Activated gamma-delta T cell treated with anti-CD3 and anti-CD28 coated beads, Interleukin-2, amount 50 U/mL, for 16 hours (primary cell): ENCODE data around the gene CNTN5.

ENCODE experiments used
- DNase-seq: peaks from one replicate; pipeline ENCODE4 v3.0.0-alpha.2; 2020; ENCODE audit warnings: low read depth

Gene CNTN5

DNA sequence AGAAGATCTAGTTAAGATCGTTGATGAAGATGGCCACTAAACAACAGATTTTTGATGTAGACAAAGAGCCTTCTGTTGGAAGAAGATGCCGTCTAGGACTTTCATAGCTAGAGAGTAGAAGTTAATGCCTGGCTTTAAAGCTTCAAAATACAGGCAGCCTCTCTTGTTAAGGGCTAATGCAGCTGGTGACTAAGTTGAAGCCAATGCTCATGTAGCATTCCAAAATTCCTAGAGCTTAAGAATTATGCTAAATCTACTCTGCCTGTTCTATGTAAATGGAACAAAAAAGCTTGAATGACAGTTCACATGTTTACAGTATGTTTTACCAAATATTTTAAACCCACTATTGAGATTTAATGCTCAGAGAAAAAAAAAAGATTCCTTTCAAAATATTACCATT, 492.6 kb downstream of the CNTN5 start:
- DNase-seq = no peak

DNA sequence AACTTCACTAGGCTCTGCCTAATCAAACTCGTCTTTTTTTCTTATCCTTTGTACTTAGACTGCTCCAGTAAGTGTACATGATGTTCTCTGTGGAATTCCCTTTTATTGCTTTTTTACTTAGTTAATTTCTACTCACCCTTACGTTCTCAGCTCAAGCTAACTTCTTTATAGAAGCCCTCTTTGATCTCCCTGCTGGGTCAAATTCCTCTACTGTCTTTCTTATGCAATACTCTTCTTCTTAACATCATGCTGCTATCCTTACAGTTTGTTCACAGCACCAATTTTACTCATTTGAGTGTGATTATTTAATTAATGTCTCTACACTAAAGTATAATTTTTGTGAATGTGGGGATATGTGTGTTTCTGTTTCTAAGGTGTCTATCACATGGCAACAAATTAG, 498.3 kb downstream of the CNTN5 start:
- no peak for DNase-seq

DNA sequence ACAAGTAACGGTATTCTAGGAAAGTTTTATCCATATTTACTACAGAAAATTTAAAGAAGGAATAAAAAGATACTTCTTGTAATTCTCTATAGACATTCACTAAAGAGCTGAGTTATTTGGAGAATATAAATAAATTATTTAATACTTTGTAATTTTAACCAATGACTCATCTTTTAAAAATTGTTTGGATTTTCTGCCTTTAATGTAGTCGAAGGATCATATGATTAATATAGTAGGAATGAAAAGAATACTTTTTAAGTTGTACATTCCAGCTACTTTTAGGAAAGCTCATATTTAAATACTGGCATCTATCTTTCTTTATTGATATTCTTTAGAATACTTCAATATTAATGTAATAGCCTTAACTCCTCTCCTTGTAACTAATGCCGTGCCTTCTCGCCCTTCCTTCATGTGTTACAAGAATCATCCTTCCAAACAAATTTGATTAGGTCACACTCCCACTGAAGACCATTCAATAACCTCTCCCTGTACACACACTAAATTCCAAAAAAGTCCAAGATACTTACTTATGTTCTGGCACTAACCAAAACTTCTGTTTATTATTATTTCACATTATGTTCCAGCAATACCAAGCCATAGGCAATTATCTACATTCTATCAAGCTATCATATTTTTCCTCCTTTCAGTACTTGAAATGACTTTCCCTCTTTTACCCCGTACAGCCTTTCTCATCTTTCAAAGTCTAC, 501.9 kb downstream of the CNTN5 start:
- no peak for DNase-seq

DNA sequence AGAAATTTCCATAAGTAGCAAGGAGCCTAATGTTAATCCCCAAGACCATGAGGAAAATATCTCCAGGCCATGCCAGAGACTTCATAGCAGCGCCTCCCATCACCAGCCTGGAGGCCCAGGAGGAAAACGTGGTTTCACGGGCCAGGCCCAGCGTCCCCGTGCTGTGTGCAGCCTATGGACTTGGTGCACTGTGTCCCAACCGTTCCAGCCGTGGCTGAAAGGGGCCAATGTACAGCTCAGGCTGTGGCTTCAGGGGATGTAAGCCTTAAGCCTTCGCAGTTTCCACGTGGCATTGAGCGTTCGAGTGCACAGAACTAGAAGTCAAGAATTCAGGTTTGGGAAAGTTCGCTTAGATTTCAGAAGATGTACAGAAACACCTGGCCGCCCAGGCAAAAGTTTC, 510.7 kb downstream of the CNTN5 start:
- no peak for DNase-seq

DNA sequence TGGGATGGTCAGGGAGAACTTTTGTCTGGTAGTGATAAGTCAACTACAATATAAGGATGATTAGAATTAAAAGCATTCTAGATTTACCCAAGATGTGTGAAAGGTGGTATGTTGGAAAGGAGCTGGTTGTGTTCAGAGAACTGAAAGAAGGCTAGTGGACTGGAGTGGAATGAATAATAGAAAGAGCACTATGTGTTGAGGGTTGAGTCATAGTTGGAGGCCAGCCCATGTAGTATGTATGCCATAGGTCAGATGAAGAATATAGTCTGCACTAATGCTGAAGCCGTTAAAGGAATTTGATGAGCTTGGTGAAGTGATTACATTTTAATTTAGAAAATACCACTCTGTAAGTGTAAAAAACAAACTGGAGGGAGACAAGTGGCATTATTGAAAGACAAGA, 514.1 kb downstream of the CNTN5 start:
- DNase-seq = no peak

DNA sequence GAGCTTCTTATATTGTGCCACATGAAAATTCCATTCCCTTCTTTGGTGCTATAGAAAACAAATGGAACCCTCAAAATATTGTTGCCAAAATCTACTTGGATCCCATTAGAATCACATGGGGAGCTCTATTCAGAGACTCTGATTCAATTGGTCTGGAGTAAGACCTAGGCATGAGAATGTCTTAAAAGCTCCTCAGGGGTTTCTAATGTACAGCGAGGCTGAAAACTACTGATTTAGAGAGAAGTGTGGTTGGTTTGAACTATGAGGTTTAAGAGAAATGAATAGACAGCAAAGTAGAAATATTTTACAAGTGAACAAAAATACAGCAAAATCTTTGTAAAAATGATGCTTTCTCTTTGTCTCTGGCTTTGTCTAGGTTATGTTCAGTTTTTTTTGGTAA, 514.7 kb downstream of the CNTN5 start:
- DNase-seq = no peak

DNA sequence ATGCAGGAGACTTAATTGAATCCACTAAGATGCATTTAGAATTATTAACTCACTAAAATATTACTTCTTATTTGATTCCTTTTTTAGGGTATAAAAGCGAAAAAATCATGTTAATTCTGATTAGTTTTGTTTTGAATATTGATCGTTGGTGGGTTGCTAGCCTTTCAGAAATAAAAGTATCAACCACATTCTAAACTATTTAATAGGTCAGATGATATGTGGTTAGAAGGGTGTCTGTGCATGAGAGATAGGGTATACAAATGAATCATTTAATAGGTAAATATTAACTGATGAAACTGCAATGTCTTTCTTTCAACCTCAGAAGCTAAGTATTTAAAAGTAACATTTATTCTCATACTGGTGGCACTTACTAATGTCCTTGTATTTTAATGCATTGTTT, 515.1 kb downstream of the CNTN5 start:
- no peak for DNase-seq

DNA sequence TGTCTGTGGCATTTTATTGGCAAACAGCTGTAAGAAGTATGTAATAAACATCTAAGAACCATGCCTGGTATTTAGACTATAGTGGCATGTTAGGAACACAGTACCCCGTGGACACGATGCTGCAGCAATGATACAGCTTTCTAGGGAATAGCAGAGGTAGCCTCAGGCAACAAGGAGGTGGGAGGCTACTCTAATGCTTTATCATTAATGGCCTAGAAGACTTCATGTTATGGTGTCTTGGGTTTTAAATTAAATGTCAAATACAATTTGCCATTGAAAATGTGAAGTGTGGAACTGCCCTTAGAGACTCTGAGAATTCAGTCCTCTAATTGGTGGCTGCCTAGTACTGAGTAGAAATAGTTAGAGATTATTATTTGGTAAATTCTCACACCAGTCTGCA, 516.9 kb downstream of the CNTN5 start:
- no peak for DNase-seq

DNA sequence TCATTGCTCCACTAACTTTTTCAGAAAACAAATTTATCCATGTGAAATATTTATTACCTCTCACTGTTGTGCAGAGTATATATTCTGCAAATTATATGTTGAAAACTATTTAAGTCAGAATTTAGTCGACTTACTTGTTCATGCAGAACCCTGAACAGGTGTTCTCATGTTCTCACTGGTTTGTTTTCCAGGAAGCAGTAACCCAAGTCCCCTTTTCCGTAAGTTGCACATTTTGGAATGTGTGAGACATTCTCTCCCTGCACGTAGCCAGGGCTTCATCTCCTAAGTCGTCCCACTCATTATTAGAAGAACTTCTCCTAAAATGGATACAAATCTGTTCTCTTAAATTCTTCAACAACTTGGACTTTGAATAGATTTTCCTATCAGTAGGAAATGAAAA, 524.9 kb downstream of the CNTN5 start:
- DNase-seq = no peak

DNA sequence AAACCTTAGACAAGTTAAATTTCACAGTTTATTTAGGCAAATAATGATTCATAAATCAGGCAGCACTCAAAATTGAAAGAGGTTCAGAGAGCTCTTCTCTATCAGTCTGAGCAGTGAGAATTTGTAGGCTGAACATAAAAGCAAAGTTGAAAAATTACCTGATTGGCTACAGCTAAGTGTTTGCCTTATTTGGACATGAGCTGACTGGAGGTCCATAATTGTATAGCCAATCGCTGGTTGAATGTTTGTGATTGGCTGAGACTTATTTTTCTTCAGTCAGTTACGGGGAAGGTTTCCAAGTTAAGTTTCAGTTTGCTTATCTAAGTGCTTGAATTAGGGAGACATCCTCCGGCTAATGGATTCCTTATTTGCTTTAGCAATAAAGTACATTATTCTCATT, 527.5 kb downstream of the CNTN5 start:
- DNase-seq = no peak

DNA sequence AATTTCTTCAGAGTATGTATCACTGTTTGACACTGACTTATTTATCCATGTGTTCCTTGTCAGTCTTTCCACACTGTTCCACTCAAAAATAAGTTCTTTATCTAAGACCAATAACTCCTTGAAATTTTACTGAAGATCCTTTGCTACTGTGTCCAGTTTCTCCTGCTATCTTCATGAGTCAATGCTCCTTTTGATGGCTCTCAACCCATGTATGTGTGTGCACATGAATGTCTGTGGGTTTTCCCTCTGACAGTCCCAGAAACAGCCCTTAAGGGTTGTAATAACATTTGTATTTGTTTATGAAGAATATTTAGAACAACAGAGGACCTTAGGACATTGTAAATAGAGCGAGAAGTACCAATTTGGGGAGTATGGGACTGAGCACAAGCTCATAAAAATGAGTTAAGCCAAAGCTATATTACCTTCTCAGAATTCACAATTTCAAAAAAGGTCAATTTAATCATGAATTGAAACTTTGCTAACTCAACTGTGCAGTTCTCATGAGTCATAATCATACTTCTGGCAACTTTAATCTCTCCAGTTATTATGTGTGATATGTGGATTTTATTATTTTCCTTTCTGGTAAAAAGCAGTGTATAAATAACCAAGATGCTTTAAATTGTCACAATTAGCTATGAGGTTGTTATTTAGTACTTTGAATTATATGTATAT, 533.6 kb downstream of the CNTN5 start:
- DNase-seq = no peak

DNA sequence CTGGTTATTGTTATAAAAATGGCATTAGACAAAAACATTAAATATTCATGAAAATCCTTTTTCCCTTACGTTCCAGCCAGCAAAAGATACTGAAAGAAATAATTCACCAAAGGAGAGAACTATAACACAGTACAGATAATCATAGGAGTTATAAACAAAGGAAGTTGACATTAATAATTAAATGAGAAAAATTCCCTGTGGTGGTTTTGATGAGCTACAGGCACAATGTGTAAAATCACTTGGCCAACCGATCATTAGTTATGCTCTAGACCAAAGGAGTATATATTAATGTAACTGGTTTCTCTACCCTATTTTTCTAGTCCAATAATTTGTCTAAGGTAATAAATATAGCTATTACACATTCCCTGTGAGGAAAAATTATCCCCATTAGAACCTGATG, 534.7 kb downstream of the CNTN5 start:
- DNase-seq = no peak

DNA sequence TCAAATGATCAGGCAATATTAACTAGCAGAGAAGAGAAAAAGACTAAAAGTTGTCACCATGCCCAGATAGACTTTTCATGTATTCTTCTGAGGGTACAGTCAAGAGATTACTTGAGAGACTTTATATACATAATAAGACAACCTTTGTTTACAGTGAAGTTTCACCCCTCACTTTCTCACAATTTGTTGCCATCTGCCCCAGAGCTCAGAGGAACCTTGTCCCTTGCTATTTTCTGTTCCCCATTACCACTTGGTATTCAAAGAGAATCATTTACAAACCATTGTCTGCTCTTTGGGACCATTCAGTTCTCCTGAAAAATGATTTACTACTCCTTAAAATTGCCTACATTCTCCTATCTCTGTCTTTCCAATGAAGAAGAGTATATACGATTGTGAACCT, 544.6 kb downstream of the CNTN5 start:
- DNase-seq = no peak

DNA sequence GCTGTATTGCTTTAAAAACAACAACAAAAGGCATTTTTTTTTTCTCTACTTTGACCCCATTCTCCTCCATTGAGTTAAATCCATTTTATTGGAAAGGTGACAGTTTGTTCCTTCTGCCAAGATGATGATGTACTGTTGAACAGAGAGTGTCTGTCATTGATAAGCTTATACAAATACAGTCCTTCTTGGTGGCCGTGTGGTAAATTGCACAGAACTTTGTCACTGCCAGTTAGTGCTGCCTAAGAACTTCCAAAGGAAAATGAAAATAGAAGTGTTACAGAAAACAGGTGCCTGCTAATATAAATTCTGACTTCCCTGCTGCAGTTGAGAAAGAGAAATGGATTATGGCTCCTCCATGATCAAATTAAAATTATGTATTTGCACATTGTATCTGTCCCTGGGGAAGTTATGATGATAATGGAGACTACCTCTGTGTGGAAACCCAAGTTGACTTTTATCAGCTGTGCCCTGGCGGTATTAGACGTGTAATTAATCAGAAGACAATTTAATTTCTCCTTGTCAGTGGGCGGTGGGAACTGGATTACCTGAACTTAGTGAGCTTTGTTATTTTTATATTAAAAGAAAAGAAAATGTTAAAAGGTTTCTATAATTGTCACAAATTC, 546.7 kb downstream of the CNTN5 start:
- DNase-seq = no peak

DNA sequence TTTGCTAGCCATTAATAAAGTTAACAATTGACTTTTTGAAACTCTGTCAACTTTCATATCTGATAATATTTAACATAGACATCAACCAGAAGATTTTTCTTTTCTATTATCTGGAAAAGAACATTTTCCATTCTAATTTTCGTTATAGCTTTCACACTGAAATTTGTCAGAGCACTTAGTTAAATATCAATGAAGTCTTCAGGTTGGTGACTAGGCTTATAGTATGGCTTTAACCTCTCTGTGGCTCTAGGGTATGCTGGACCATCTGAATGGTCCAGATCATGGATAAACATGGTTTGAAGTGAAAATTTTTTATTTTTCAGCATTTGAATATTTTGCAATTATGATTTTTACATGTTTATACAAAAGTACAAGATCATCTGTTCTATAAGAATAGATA, 548.1 kb downstream of the CNTN5 start:
- no peak for DNase-seq

DNA sequence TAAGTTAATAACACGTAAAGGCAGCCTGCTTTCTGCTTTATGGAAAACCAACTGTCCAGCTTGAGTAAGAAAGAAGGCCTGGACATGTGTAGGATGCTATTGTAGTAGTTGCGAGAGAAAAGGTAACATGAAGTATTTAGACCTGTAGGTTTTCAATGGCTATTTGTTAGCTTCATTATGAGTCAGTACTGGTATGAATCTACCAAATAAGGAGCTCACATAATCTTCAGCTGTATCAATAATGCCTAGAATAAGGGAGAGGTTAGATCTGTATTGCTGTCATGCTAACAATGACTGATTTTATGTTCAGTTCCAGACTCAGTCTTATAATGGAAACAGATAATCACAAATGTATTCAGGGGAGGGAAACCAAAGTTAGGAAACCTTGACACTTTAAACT, 550.3 kb downstream of the CNTN5 start:
- DNase-seq = no peak

DNA sequence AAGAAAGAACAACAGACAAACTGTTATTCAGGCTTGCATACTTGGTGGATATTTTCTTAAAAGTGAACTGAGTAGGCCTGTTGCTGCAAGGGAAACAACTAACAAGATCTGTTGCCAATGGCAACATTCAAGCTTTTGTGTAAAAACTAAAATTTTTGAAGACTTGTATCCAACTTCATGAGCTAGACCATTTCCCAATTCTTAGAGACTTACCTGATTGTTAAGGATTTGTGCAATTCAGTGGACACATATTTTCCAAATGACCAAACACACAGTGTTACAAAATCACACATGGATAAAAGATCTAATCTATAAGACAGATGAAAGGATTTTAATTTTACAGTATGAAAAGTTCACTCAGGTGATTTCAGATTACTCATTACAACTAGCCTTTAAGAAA, 564.1 kb downstream of the CNTN5 start:
- DNase-seq = no peak

DNA sequence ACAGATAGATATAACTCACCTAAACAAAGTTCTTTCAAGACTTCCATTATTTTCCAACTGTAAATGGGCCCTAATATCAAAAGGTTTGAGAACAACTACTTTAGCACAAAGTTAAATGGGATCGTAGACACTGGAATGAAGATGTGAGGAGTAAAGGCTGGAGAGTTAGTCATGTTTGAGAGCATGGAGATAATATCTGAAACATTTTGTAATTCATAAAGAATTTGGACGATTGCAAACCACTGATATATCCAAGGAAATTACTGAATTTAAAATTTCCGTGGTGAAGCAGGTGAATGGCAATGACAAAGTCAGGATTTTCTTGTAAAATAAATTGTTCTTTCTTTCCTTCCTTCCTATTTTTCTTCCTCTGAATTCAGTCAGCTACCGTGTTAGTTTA, 564.9 kb downstream of the CNTN5 start:
- DNase-seq = no peak

DNA sequence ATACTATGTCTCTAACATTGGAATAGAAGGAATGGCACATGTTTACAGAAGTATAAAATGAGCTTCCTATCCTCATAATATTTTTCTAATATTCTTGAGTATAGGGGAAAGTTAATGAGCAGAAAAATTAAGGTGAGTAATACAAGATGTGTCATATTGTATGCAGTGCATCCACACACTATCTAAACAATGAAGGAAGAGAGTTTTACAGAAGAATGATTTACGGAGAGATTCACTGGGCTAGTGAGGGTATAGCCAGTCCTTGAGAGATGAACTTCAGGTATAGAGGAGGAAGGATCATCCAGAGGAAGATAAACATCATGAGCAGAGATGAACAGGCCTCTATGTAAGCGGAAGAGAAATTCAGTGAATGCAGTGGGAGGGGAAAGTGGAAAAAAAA, 569.0 kb downstream of the CNTN5 start:
- DNase-seq = no peak

DNA sequence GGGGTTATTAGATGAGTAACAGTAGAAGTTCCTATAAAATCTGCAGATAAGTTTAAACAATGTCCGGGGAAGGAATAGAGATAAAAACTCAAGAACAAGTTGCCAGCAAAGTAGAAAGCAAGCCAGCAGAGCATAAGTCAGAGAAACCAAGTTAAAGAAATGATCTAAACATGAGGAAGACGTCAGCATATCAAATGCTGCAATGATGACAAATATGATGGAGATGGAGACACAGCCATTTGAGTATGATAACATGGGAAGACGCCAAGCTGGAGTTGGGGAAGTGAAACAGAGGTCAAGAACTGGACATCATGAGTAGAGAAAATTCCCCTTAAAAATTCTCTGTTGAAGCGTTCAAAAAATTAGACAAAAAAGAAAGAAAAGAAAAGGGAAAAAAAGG, 571.5 kb downstream of the CNTN5 start:
- DNase-seq = no peak

DNA sequence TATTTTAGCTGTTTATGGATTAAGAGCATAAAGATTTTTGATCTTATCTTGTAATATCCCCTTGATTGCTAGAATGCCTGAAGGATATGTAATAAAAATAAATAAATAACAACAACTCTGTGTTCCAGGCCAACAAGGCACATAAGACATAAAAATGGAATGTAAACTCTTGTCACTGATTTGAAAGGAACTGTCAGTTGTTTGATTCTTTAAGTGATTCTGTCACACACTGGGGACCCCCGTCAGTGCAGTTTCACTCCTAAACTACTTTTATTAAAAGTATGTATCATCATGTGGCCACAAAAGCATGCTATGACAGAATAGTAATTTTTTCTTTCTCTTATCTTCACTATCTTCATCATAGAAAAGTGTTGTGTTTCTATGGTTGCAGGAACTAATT, 572.4 kb downstream of the CNTN5 start:
- no peak for DNase-seq

DNA sequence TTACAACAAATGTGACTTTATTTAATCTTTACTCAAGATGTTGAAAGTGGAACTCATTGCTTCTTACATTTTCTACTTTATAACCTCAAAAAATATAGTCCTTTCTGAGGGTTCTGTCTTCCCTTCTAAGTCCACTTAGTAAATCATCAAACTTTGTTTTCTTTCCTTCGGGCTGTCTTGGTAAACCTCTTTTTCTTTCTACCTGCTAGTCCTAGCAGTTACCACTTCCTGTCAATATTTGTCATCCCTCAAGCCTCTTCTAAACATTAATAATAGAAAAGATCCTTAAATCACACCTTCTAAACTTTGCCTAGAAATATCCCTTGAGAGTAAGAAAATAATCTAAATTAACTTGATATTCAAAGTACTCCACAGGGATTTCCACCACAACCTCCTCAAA, 580.4 kb downstream of the CNTN5 start:
- no peak for DNase-seq

DNA sequence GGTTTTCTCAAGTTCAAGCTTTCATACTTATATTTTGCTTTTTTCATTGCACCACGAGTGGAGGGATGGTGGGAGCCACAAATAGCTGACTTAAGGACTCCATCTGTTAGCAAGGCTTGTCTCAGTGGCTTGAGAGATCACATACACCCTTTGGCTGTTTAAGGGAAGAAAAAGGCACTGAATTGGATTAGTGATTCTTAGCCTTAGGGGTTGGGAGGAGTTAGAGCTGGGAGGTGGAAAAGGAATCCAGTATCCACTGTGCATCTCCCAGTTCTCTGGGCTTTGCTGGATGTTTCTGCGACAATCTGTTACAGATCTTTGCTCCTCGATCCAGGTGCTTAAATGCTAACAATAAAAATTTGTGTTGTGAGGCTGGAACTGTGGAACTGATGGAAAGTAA, 593.6 kb downstream of the CNTN5 start:
- DNase-seq = no peak

DNA sequence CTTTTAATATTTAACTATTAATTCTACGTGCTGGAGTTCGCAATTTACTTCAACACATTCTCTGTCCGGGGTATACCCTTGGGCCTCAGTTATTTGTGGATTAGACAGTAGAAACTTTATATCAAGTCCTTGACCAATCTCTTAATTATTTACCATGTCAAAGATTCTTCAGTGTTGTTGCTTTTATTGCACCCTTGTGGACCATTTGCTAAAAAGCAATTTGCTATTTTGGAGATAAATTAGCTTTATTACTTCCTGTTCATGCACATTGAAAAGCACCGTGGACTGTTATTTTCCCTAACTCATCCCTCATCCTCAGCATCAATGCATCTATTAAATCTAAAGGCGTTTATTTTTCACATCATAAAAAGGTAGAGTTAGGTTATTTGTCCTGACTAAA, 609.9 kb downstream of the CNTN5 start:
- DNase-seq = no peak
